A673 (cell line): Measurements from ENCODE around the gene RNF213. TPM values are rescaled to one million over a fixed set of nuclear protein-coding genes. Genes with fewer than 3 reads are reported as not detected.

Experiments
- BruUV-seq: library from RNA; stranded (reverse); fragments of 400-500 nt; replicated peaks from 2 replicates; lab custom pipeline; 2021; lab: Mats Ljungman, UMichigan
- CTCF ChIA-PET: fragments of 300-600 bp; sonication (Branson Sonifier 250); formaldehyde crosslinking; loops from one replicate; lab custom pipeline; 2022; ENCODE audit warnings: antibody characterized with exemption; lab: Charles Lee
- POLR2A ChIA-PET: fragments of 300-600 bp; sonication (Branson Sonifier 250); formaldehyde crosslinking; loops from one replicate; lab custom pipeline; 2022; ENCODE audit warnings: antibody characterized with exemption; ENCODE audit not compliant: low non-redundant PET; lab: Charles Lee
- DNase-seq: peaks from one replicate; pipeline ENCODE4 v3.0.0-alpha.2; 2015; ENCODE audit warnings: low spot score
- H3K27ac ChIP-seq: fragments of 200-600 bp; sonication (generic); 2 replicates; pipeline ENCODE4 v1.5.1; 2016; ENCODE audit warnings: mixed run types, low read depth, mild to moderate bottlenecking, mixed read lengths, antibody characterized with exemption, low read length; ENCODE audit not compliant: poor library complexity, severe bottlenecking
- H3K27me3 ChIP-seq: fragments of 200-600 bp; sonication (generic); replicated peaks from 2 replicates; pipeline ENCODE4 v1.6.1; 2017; ENCODE audit warnings: mixed run types, low read depth, mild to moderate bottlenecking, mixed read lengths, antibody characterized with exemption, low read length; ENCODE audit not compliant: insufficient read depth, poor library complexity
- H3K36me3 ChIP-seq: fragments of 200-600 bp; sonication (generic); 2 replicates; pipeline ENCODE4 v1.6.1; 2016; ENCODE audit warnings: mixed run types, mild to moderate bottlenecking, mixed read lengths, antibody characterized with exemption, low read length; ENCODE audit not compliant: insufficient read depth, poor library complexity, severe bottlenecking
- H3K4me1 ChIP-seq: fragments of 200-600 bp; sonication (generic); 2 replicates; pipeline ENCODE4 v1.6.1; 2017; ENCODE audit warnings: mixed run types, mild to moderate bottlenecking, mixed read lengths, antibody characterized with exemption, low read length; ENCODE audit not compliant: insufficient read depth, poor library complexity, severe bottlenecking
- H3K4me3 ChIP-seq: fragments of 200-600 bp; sonication (generic); 2 replicates; pipeline ENCODE4 v1.5.1; 2016; ENCODE audit warnings: low read depth, mixed run types, mild to moderate bottlenecking, mixed read lengths, low read length; ENCODE audit not compliant: poor library complexity, severe bottlenecking
- H3K9me3 ChIP-seq: fragments of 200-600 bp; sonication (generic); 2 replicates; pipeline ENCODE4 v1.6.1; 2016; ENCODE audit warnings: mixed run types, low read depth, mild to moderate bottlenecking, mixed read lengths, antibody characterized with exemption, low read length; ENCODE audit not compliant: poor library complexity, severe bottlenecking
- CTCF ChIP-seq: fragments of 300-800, 200-600 bp; sonication (generic); conservative IDR thresholded peaks from 2 replicates; pipeline ENCODE4 v1.5.1; 2017; ENCODE audit warnings: low read depth, mild to moderate bottlenecking, antibody characterized with exemption, low read length, moderate library complexity, mixed read lengths
- EZH2 ChIP-seq: fragments of 200-600 bp; sonication (generic); IDR thresholded peaks from 2 replicates; pipeline ENCODE4 v1.6.1; 2017; ENCODE audit warnings: borderline replicate concordance, low read depth, mild to moderate bottlenecking, mixed read lengths, antibody characterized with exemption, low read length; ENCODE audit not compliant: poor library complexity, severe bottlenecking
- intact Hi-C: fragments of 100-400 bp; cut with micrococcal nuclease; formaldehyde crosslinking; loops from one replicate; pipeline ENCODE4 v1.10.0; 2022; ENCODE audit not compliant: unreplicated experiment
- total RNA-seq: library from RNA; stranded (reverse); gene quantifications from 2 replicates; pipeline ENCODE4 v1.2.3, GENCODE V29; 2021

The RNF213 gene
- total RNA-seq, 1 experiment from 2014 or later: 78.0 TPM

- TF ChIP-seq CTCF (no peak), EZH2 (no peak)
- CTCF ChIA-PET: no interaction called here
- Histone ChIP-seq H3K36me3 (peaks cover 61% of the 10 kb centered on the region), H3K4me1 (no peaks in the 10 kb centered on the region), H3K9me3 (no peaks in the 10 kb centered on the region), H3K27ac (no peak overlapping the region), H3K27me3 (no peaks in the 10 kb centered on the region), H3K4me3 (no peak overlapping the region)
- DNase-seq: no peak
- POLR2A ChIA-PET: no interaction called here
- no TSS peak for BruUV-seq
- intact Hi-C loops: loop anchor here (5.0 kb wide), 1 partner anchor 278 kb away; no protein-coding TSS in a partner anchor
Observed at GRCh38 chr17:80360396-80360795, 99.7 kb downstream of the RNF213 start.

GRCh38 chr17:80361495-80362220 lies 101.0 kb downstream of the RNF213 start:
- intact Hi-C loops: loop anchor here (2.0 to 5.0 kb wide), 2 partner anchors 165 to 279 kb away; no protein-coding TSS in a partner anchor
- peaks cover 61% of the 10 kb centered on the region for H3K36me3 ChIP-seq
- ChIA-PET CTCF (interaction anchor here (0.5 to 1.3 kb wide), 5 partner anchors 98 to 523 kb away, joined by 3 to 10 read pairs (median 4); no protein-coding TSS in a partner anchor), POLR2A (no interaction called here)
- no peak for TF ChIP-seq EZH2
- peak; percentile 61 for TF ChIP-seq CTCF
- H3K4me3 ChIP-seq: no peak overlapping the region
- H3K4me1 ChIP-seq: no peaks in the 10 kb centered on the region
- H3K27ac ChIP-seq: no peak overlapping the region
- no peaks in the 10 kb centered on the region for H3K27me3 ChIP-seq
- no peaks in the 10 kb centered on the region for H3K9me3 ChIP-seq
- BruUV-seq: no TSS peak
- DNase-seq: peak; percentile 55

GRCh38 chr17:80362428-80363119 lies 101.9 kb downstream of the RNF213 start:
- no peaks in the 10 kb centered on the region for H3K4me1 ChIP-seq
- intact Hi-C loops: loop anchor here (2.0 to 5.0 kb wide), 2 partner anchors 166 to 280 kb away; no protein-coding TSS in a partner anchor
- H3K9me3 ChIP-seq: no peaks in the 10 kb centered on the region
- DNase-seq: no peak
- peaks cover 61% of the 10 kb centered on the region for H3K36me3 ChIP-seq
- no peak overlapping the region for H3K4me3 ChIP-seq
- no peak for TF ChIP-seq CTCF
- no peak for TF ChIP-seq EZH2
- POLR2A ChIA-PET: no interaction called here
- no peak overlapping the region for H3K27ac ChIP-seq
- no TSS peak for BruUV-seq
- CTCF ChIA-PET: no interaction called here
- no peaks in the 10 kb centered on the region for H3K27me3 ChIP-seq
